ENCODE results near the gene GRIK3. TPM values are rescaled to one million over a fixed set of nuclear protein-coding genes. Genes with fewer than 3 reads are reported as not detected.

GRIK3 gene
- total RNA-seq, 2 donors from 2014 or later = not detected

- Mint-ChIP-seq H3K27me3 (peaks cover 7 to 14% of the 10 kb centered on the region in 2 donors), H3K27ac (no peak overlapping the region), H3K36me3 (no peaks in the 10 kb centered on the region), H3K4me1 (ENCODE audit: low read depth in 2 of 2) (no peaks in the 10 kb centered on the region), H3K4me3 (no peak overlapping the region), H3K9me3 (no peaks in the 10 kb centered on the region)
- ATAC-seq (no peak), DNase-seq (ENCODE audit: low spot score) (no peak)
Observed at GRCh38 chr1:36792292-36792691, 242.0 kb downstream of the GRIK3 start.

DNA sequence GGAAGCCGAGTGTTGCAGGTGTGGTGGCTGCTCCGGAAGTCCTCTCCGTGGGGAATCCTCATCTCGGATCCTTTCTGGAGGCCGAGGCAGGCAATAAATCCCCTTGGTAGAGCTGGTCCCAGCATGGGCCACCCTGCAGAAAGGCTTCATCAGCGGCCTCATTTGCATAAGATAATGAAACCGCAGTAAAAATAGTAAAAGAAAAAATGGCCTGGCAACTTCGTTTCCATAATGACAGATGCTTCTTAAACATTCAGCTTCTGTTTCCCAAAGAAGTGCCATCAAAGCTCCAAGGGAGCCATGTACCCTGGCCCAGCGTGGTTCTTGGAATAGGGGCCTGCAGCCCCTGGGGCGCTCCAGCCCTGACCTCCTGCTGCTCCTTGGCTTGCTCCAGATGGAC lies 244.1 kb downstream of the GRIK3 start:
- Mint-ChIP-seq H3K9me3 (no peaks in the 10 kb centered on the region), H3K27me3 (peaks cover 7 to 14% of the 10 kb centered on the region in 2 donors), H3K4me1 (ENCODE audit: low read depth in 2 of 2) (no peaks in the 10 kb centered on the region), H3K4me3 (no peak overlapping the region), H3K36me3 (no peaks in the 10 kb centered on the region), H3K27ac (no peak overlapping the region)
- ATAC-seq (no peak), DNase-seq (ENCODE audit: low spot score) (no peak)

DNA sequence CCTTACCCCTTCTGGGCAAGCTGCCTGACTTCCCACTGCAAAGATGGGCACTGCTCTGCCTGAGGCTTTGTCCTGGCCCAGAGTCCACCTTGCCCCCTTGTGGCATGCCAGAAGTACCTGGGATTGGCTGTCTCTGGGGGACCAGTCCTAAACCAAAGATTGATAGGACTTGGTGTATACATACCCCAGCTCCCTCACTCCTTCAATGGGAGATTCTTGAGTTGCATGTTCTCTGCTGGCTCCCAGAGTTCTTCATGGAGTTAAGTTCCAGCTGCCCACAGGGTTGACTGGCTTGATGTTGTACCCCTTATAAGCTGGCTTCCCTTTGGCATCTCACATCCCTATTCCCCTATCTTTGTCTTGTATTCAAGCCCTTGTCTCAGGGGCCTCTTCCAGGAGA lies 244.8 kb downstream of the GRIK3 start:
- Mint-ChIP-seq H3K27me3 (peaks cover 7 to 14% of the 10 kb centered on the region in 2 donors), H3K4me3 (no peak overlapping the region), H3K27ac (no peak overlapping the region), H3K9me3 (no peaks in the 10 kb centered on the region), H3K36me3 (no peaks in the 10 kb centered on the region), H3K4me1 (ENCODE audit: low read depth in 2 of 2) (no peaks in the 10 kb centered on the region)
- no peak for ATAC-seq
- DNase-seq (ENCODE audit: low spot score) = no peak

GRCh38 chr1:36787312-36787913 lies 246.9 kb downstream of the GRIK3 start:
- Mint-ChIP-seq H3K27me3 (peaks cover 7 to 14% of the 10 kb centered on the region in 2 donors), H3K4me1 (ENCODE audit: low read depth in 2 of 2) (no peaks in the 10 kb centered on the region), H3K4me3 (no peak overlapping the region), H3K36me3 (no peaks in the 10 kb centered on the region), H3K27ac (no peak overlapping the region), H3K9me3 (no peaks in the 10 kb centered on the region)
- DNase-seq (ENCODE audit: low spot score) (no peak), ATAC-seq (no peak)

GRCh38 chr1:36786425-36786824 lies 247.9 kb downstream of the GRIK3 start:
- Mint-ChIP-seq H3K36me3 (no peaks in the 10 kb centered on the region), H3K27me3 (peaks cover 7 to 10% of the 10 kb centered on the region in 2 donors), H3K4me1 (ENCODE audit: low read depth in 2 of 2) (no peaks in the 10 kb centered on the region), H3K4me3 (no peak overlapping the region), H3K27ac (no peak overlapping the region), H3K9me3 (no peaks in the 10 kb centered on the region)
- ATAC-seq (no peak), DNase-seq (ENCODE audit: low spot score) (no peak)

DNA sequence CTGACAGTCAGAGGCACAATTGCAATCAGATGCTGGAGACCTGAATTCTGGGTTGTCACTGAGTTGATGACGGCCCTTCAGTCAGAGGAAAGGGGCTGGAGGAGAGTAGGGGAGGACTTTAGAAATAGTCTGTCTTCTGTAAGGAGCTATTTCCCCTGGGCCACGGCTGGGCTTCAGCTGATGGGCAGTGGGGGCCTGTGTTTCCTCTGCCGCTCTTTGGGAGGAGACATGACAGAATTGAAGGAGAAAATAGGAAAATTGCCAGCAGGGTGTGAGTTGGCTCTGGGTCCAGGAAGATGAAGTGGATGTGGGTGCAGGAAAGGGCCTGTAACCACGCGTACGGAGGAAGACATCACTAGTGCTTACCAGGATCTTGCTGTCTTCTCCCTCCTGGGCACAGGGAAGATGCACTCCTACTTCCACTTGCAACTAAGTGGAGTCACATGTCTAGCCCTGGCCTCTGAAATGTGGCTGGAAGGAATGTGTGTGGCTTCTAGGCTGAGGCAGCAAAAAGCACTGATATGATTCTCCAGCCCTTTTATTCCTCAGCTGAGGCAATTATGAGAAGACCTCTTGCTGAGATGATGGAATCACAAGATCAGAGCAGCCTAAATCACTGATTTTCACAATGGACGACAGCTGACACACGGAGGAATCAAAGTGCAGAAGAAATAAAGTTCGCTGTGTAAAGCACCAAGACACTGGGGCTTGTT lies 250.0 kb downstream of the GRIK3 start:
- no peaks in the 10 kb centered on the region for H3K36me3 Mint-ChIP-seq
- no peak overlapping the region for H3K4me3 Mint-ChIP-seq
- no peaks in the 10 kb centered on the region for H3K9me3 Mint-ChIP-seq
- H3K27me3 Mint-ChIP-seq = peaks cover 15% of the 10 kb centered on the region in 2 donors
- H3K4me1 Mint-ChIP-seq (ENCODE audit: low read depth in 2 of 2) = no peaks in the 10 kb centered on the region
- ATAC-seq (no peak), DNase-seq (ENCODE audit: low spot score) (no peak)
- no peak overlapping the region for H3K27ac Mint-ChIP-seq

- ATAC-seq (no peak), DNase-seq (ENCODE audit: low spot score) (no peak)
- Mint-ChIP-seq H3K27ac (no peak overlapping the region), H3K4me1 (ENCODE audit: low read depth in 2 of 2) (no peaks in the 10 kb centered on the region), H3K27me3 (peaks cover 11 to 16% of the 10 kb centered on the region in 2 donors), H3K9me3 (no peaks in the 10 kb centered on the region), H3K4me3 (no peak overlapping the region), H3K36me3 (no peaks in the 10 kb centered on the region)
Observed at GRCh38 chr1:36783475-36783874, 250.8 kb downstream of the GRIK3 start.

GRCh38 chr1:36782785-36783184 lies 251.5 kb downstream of the GRIK3 start:
- H3K27ac Mint-ChIP-seq = no peak overlapping the region

GRCh38 chr1:36782085-36782484 lies 252.2 kb downstream of the GRIK3 start:
- ATAC-seq (no peak), DNase-seq (ENCODE audit: low spot score) (no peak)
- H3K4me3 Mint-ChIP-seq = no peak overlapping the region
- peaks cover 5 to 9% of the 10 kb centered on the region in 2 donors for H3K27me3 Mint-ChIP-seq
- no peaks in the 10 kb centered on the region for H3K9me3 Mint-ChIP-seq
- no peaks in the 10 kb centered on the region for H3K36me3 Mint-ChIP-seq
- H3K4me1 Mint-ChIP-seq (ENCODE audit: low read depth in 2 of 2) = no peaks in the 10 kb centered on the region
- H3K27ac Mint-ChIP-seq = no peak overlapping the region

More at GRCh38 chr1:36782785-36783184, 251.5 kb downstream of the GRIK3 start:
- no peaks in the 10 kb centered on the region for H3K36me3 Mint-ChIP-seq
- H3K9me3 Mint-ChIP-seq = no peaks in the 10 kb centered on the region
- peaks cover 7 to 13% of the 10 kb centered on the region in 2 donors for H3K27me3 Mint-ChIP-seq
- no peaks in the 10 kb centered on the region for H3K4me1 Mint-ChIP-seq (ENCODE audit: low read depth in 2 of 2)
- H3K4me3 Mint-ChIP-seq = no peak overlapping the region
- DNase-seq (ENCODE audit: low spot score) = no peak
- ATAC-seq = no peak

DNA sequence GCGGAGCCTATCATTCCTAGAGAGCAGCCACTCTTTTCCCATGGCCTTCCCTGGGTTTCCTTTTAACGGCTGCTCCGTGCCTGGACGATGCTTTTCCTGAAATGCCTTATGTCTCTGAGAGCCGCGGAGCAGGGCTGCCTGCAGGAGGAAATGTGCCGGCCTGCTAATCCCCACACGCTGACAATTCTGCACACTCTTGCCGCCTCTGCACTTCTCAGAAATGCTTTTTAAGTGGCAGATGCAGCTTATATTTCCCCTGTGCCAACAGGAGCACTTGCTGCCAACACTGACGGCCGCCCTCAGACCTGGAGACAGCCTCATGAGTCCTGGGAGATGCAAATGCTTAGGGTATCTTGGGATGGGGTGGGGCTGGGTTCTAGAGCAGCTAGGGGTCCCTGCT lies 253.2 kb downstream of the GRIK3 start:
- DNase-seq (ENCODE audit: low spot score) = no peak
- Mint-ChIP-seq H3K4me3 (no peak overlapping the region), H3K27me3 (peaks cover 11 to 17% of the 10 kb centered on the region in 2 donors), H3K36me3 (no peaks in the 10 kb centered on the region), H3K4me1 (ENCODE audit: low read depth in 2 of 2) (no peaks in the 10 kb centered on the region), H3K27ac (no peak overlapping the region), H3K9me3 (no peaks in the 10 kb centered on the region)
- ATAC-seq = no peak

DNA sequence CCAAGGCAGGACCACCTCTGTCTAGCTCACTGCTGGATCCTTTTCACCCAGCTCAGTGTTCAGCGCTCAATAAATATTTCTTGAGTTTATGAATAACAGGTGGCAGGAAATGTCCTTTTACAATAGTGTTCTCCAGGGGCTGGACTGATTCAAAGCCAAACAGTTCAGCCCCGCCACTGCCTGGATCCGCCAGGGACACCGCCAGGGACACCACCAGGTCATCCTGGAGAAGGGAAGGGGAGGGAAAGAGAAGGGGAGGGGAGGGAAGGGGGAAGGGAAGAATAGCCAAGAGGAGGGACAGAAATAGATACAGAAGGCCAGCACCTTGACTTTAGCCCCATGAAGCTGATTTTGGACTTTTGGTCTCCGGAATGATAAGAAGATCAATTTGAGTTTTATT lies 255.6 kb downstream of the GRIK3 start:
- no peaks in the 10 kb centered on the region for H3K4me1 Mint-ChIP-seq (ENCODE audit: low read depth in 2 of 2)
- no peak overlapping the region for H3K4me3 Mint-ChIP-seq
- H3K27ac Mint-ChIP-seq = no peak overlapping the region
- H3K36me3 Mint-ChIP-seq = no peaks in the 10 kb centered on the region
- peaks cover 22 to 36% of the 10 kb centered on the region in 2 donors for H3K27me3 Mint-ChIP-seq
- DNase-seq (ENCODE audit: low spot score) (peak; percentile 34), ATAC-seq (no peak)
- H3K9me3 Mint-ChIP-seq = no peaks in the 10 kb centered on the region

DNA sequence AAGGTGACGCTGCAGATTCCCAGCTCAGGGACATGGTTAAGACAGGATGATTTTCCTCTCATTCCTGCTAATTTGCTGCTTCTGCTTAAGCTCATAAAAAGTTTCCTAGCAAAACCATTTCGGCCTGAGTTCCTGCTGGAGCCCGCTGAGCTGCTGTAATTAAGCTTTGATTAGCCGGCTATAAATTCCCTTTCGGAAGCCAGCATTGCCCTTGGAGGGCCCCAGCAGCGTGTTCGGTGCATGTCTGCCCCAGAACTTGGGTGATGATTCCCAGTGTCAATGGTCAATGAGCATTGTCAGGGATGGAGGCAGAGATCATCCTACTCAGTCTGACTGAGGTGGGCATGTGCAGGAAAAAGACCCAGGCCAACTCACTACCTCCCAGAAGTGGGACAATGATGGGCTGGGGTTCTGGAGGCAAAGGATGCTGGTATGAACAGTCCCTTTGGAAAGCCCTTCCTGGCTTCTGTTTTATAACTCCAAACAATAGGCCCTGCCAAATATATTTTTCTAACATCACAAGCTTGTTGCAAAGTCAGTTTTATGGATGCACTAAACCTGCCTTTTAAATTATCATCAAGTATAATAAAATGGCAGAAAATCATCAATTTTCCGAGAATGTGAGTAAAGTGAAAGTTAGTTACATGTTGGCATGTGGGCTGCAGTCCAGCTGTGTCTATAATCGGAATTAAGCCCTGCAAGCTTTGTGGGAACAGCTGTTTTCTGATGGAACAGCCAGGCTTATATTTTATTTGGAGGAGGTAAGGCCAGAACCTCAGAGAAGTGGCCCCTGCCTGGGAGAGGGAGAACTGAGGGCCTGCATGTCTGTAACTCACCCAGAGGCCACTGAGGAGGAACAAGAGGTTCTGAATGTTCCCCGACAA lies 257.1 kb downstream of the GRIK3 start:
- no peak for ATAC-seq
- H3K4me3 Mint-ChIP-seq = no peak overlapping the region
- H3K27ac Mint-ChIP-seq = no peak overlapping the region
- peak; percentile 31 for DNase-seq (ENCODE audit: low spot score)
- H3K9me3 Mint-ChIP-seq = no peaks in the 10 kb centered on the region
- peaks cover 24 to 38% of the 10 kb centered on the region in 2 donors for H3K27me3 Mint-ChIP-seq
- H3K36me3 Mint-ChIP-seq = no peaks in the 10 kb centered on the region
- H3K4me1 Mint-ChIP-seq (ENCODE audit: low read depth in 2 of 2) = no peaks in the 10 kb centered on the region

DNA sequence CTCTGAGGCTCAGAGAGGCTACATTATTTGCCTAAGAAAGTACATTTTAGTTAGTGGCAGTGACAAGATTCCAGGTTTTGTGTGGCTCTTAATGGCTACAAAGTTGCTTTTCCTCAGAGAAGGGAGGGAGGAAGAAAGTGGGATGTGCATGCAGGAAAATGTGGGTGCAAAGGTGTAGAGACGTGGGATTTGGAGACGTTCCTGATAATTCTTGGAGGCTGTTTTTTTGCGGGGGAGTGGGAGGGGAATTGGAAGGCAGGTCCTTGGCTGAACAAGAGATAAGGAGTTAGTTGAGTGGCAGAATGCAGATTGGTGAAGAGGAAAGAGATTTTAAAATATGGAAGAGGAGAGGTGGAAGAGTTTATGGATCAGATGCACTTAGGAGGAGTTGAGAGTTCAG lies 258.1 kb downstream of the GRIK3 start:
- no peak for ATAC-seq
- no peak overlapping the region for H3K27ac Mint-ChIP-seq
- no peaks in the 10 kb centered on the region for H3K36me3 Mint-ChIP-seq
- no peak overlapping the region for H3K4me3 Mint-ChIP-seq
- peak; percentile 3 for DNase-seq (ENCODE audit: low spot score)
- H3K4me1 Mint-ChIP-seq (ENCODE audit: low read depth in 2 of 2) = no peaks in the 10 kb centered on the region
- no peaks in the 10 kb centered on the region for H3K9me3 Mint-ChIP-seq
- peaks cover 24 to 38% of the 10 kb centered on the region in 2 donors for H3K27me3 Mint-ChIP-seq

- ATAC-seq = no peak
- Mint-ChIP-seq H3K27ac (no peak overlapping the region), H3K27me3 (peaks cover 27 to 43% of the 10 kb centered on the region in 2 donors)
Observed at GRCh38 chr1:36775716-36776115, 258.6 kb downstream of the GRIK3 start.

More at GRCh38 chr1:36775716-36776115, 258.6 kb downstream of the GRIK3 start:
- H3K9me3 Mint-ChIP-seq = no peaks in the 10 kb centered on the region
- DNase-seq (ENCODE audit: low spot score) = no peak
- no peaks in the 10 kb centered on the region for H3K4me1 Mint-ChIP-seq (ENCODE audit: low read depth in 2 of 2)
- no peak overlapping the region for H3K4me3 Mint-ChIP-seq
- no peaks in the 10 kb centered on the region for H3K36me3 Mint-ChIP-seq
